Trophoblast cell (in vitro differentiated cells and primary cell): Measurements from ENCODE around the gene RPS17.

Source experiments
- DNase-seq, 2 donors: peaks; one replicate each; pipeline ENCODE4 v3.0.0-alpha.2; 2016
- H2AFZ ChIP-seq: 2 replicates; pipeline ENCODE4 v1.6.1; 2013; ENCODE audit warnings: low read length, moderate library complexity, mild to moderate bottlenecking; ENCODE audit not compliant: insufficient read depth, poor library complexity
- H2AK5ac ChIP-seq: 2 replicates; pipeline ENCODE4 v1.6.1; 2013; ENCODE audit warnings: mild to moderate bottlenecking, low read length
- H2BK120ac ChIP-seq: 2 replicates; pipeline ENCODE4 v1.6.1; 2013; ENCODE audit warnings: low read length, mild to moderate bottlenecking, moderate library complexity; ENCODE audit not compliant: insufficient read depth, poor library complexity
- H2BK12ac ChIP-seq: 2 replicates; pipeline ENCODE4 v1.6.1; 2013; ENCODE audit warnings: mild to moderate bottlenecking, low read length, moderate library complexity
- H2BK5ac ChIP-seq: 2 replicates; pipeline ENCODE4 v1.6.1; 2013; ENCODE audit warnings: low read length, low read depth, moderate library complexity, mild to moderate bottlenecking; ENCODE audit not compliant: poor library complexity
- H3K14ac ChIP-seq: 2 replicates; pipeline ENCODE4 v1.6.1; 2013; ENCODE audit warnings: mild to moderate bottlenecking, low read length
- H3K18ac ChIP-seq: 2 replicates; pipeline ENCODE4 v1.6.1; 2013; ENCODE audit warnings: mild to moderate bottlenecking, low read length
- H3K23ac ChIP-seq: 2 replicates; pipeline ENCODE4 v1.6.1; 2013; ENCODE audit warnings: low read length
- H3K27ac ChIP-seq: 2 replicates; pipeline ENCODE4 v1.5.1; 2013; ENCODE audit warnings: low read depth, mild to moderate bottlenecking, inconsistent platforms, low read length, moderate library complexity
- H3K27me3 ChIP-seq: 2 replicates; pipeline ENCODE4 v1.6.1; 2013; ENCODE audit warnings: inconsistent platforms, mild to moderate bottlenecking, low read length, moderate library complexity; ENCODE audit not compliant: insufficient read depth
- H3K36me3 ChIP-seq, 2 experiments: 1 replicate in 1 of 2; 2 replicates in 1 of 2; pipeline ENCODE4 v1.6.1; 2013; ENCODE audit warnings: low read length in 2 of 2, mild to moderate bottlenecking in 2 of 2, moderate library complexity in 1 of 2; ENCODE audit not compliant: insufficient read depth in 2 of 2, control insufficient read depth in 1 of 2
- H3K4ac ChIP-seq: 2 replicates; pipeline ENCODE4 v1.6.1; 2013; ENCODE audit warnings: low read depth, mild to moderate bottlenecking, low read length, moderate library complexity
- H3K4me1 ChIP-seq, 2 experiments: 1 replicate in 1 of 2; 2 replicates in 1 of 2; pipeline ENCODE4 v1.6.1; 2013; ENCODE audit warnings: low read length in 2 of 2, mild to moderate bottlenecking in 2 of 2, moderate library complexity in 1 of 2; ENCODE audit not compliant: insufficient read depth in 2 of 2, control insufficient read depth in 1 of 2
- H3K4me2 ChIP-seq: 2 replicates; pipeline ENCODE4 v1.6.1; 2013; ENCODE audit warnings: inconsistent platforms, mild to moderate bottlenecking, low read length, moderate library complexity
- H3K4me3 ChIP-seq: 2 replicates; pipeline ENCODE4 v1.5.1; 2013; ENCODE audit warnings: mild to moderate bottlenecking, low read depth, low read length, inconsistent platforms
- H3K79me1 ChIP-seq: one replicate; pipeline ENCODE4 v1.6.1; 2013; ENCODE audit warnings: low read length
- H3K79me2 ChIP-seq: 2 replicates; pipeline ENCODE4 v1.6.1; 2013; ENCODE audit warnings: low read length, mild to moderate bottlenecking; ENCODE audit not compliant: control insufficient read depth, insufficient read depth, poor library complexity
- H3K9ac ChIP-seq: 2 replicates; pipeline ENCODE4 v1.6.1; 2013; ENCODE audit warnings: mild to moderate bottlenecking, low read length
- H3K9me3 ChIP-seq: 2 replicates; pipeline ENCODE4 v1.6.1; 2013; ENCODE audit warnings: low read depth, mild to moderate bottlenecking, control low read depth, inconsistent platforms, low read length; ENCODE audit not compliant: insufficient read depth
- H4K12ac ChIP-seq: 2 replicates; pipeline ENCODE4 v1.6.1; 2013; ENCODE audit warnings: low read depth, mild to moderate bottlenecking, low read length, moderate library complexity
- H4K8ac ChIP-seq: 2 replicates; pipeline ENCODE4 v1.6.1; 2013; ENCODE audit warnings: low read depth, mild to moderate bottlenecking, low read length, moderate library complexity
- H4K91ac ChIP-seq: one replicate; pipeline ENCODE4 v1.6.1; 2013; ENCODE audit warnings: low read depth, mild to moderate bottlenecking, low read length, moderate library complexity
- WGBS: extraction: QIAGEN DNeasy Blood & Tissue Kit; methylation state at CpG from one replicate; pipeline ENCODE4 v1.1.7; 2013; ENCODE audit warnings: missing lambda C conversion rate; ENCODE audit not compliant: insufficient read length, insufficient coverage; ENCODE audit errors: extremely low coverage; 5-methylcytosine and 5-hydroxymethylcytosine counted together

Gene RPS17

GRCh38 chr15:82538961-82539690 is 1.1 kb downstream of the RPS17 start:
- Histone ChIP-seq H3K4me1 (peaks cover 4 to 7% of the 10 kb centered on the region in 2 experiments), H2AFZ (no peak overlapping the region), H3K4ac (peak overlapping the region; percentile 43), H2BK12ac (no peak overlapping the region), H3K27me3 (no peaks in the 10 kb centered on the region), H2BK5ac (no peak overlapping the region), H3K9me3 (peaks cover 5% of the 10 kb centered on the region), H3K79me1 (peaks cover 14% of the 10 kb centered on the region), H3K36me3 (peaks cover 23 to 36% of the 10 kb centered on the region in 2 experiments), H3K9ac (peak overlapping the region; percentile 99), H2AK5ac (no peak overlapping the region), H3K79me2 (peaks cover 15% of the 10 kb centered on the region), H3K4me3 (peak overlapping the region; percentile 89), H3K18ac (no peak overlapping the region), H4K12ac (no peak overlapping the region), H3K27ac (no peak overlapping the region), H3K14ac (no peak overlapping the region), H4K8ac (no peak overlapping the region), H3K4me2 (peak overlapping the region; percentile 72), H4K91ac (no peak overlapping the region), H2BK120ac (no peak overlapping the region), H3K23ac (no peak overlapping the region)
- DNase-seq = no peak
- no CpG with 5 or more reads among the region's 28 CpGs for WGBS

GRCh38 chr15:82537351-82537908 is 2.8 kb downstream of the RPS17 start:
- H4K8ac ChIP-seq = no peak overlapping the region
- H3K9ac ChIP-seq = no peak overlapping the region
- no peak overlapping the region for H2BK120ac ChIP-seq
- H3K18ac ChIP-seq = no peak overlapping the region
- no peak overlapping the region for H2BK5ac ChIP-seq
- peaks cover 32 to 49% of the 10 kb centered on the region in 2 experiments for H3K36me3 ChIP-seq
- no peak overlapping the region for H4K12ac ChIP-seq
- no peak overlapping the region for H2AK5ac ChIP-seq
- H3K79me1 ChIP-seq = peaks cover 14% of the 10 kb centered on the region
- peaks cover 4 to 7% of the 10 kb centered on the region in 2 experiments for H3K4me1 ChIP-seq
- H2AFZ ChIP-seq = no peak overlapping the region
- no peak overlapping the region for H2BK12ac ChIP-seq
- H3K27me3 ChIP-seq = no peaks in the 10 kb centered on the region
- no peak overlapping the region for H3K14ac ChIP-seq
- no peak overlapping the region for H3K23ac ChIP-seq
- no peak for DNase-seq
- peaks cover 15% of the 10 kb centered on the region for H3K79me2 ChIP-seq
- H3K4me2 ChIP-seq = no peak overlapping the region
- no CpG with 5 or more reads among the region's 4 CpGs for WGBS
- H3K9me3 ChIP-seq = peaks cover 5% of the 10 kb centered on the region
- H3K27ac ChIP-seq = no peak overlapping the region
- H3K4ac ChIP-seq = no peak overlapping the region
- H3K4me3 ChIP-seq = no peak overlapping the region
- no peak overlapping the region for H4K91ac ChIP-seq

- no peak overlapping the region for H3K27ac ChIP-seq
- H3K9me3 ChIP-seq = peaks cover 5% of the 10 kb centered on the region
- H2BK12ac ChIP-seq = no peak overlapping the region
- no peak overlapping the region for H3K4ac ChIP-seq
- H3K18ac ChIP-seq = no peak overlapping the region
- peaks cover 14% of the 10 kb centered on the region for H3K79me1 ChIP-seq
- no peak overlapping the region for H4K91ac ChIP-seq
- H3K36me3 ChIP-seq = peaks cover 32 to 51% of the 10 kb centered on the region in 2 experiments
- WGBS = 100% methylated on average over 1 of the region's 11 CpGs
- peak overlapping the region; percentile 14 for H3K23ac ChIP-seq
- no peak overlapping the region for H3K4me2 ChIP-seq
- no peak overlapping the region for H2BK120ac ChIP-seq
- no peak overlapping the region for H4K8ac ChIP-seq
- DNase-seq = no peak
- peaks cover 4 to 7% of the 10 kb centered on the region in 2 experiments for H3K4me1 ChIP-seq
- no peak overlapping the region for H2AFZ ChIP-seq
- no peaks in the 10 kb centered on the region for H3K27me3 ChIP-seq
- no peak overlapping the region for H3K9ac ChIP-seq
- H3K79me2 ChIP-seq = peaks cover 15% of the 10 kb centered on the region
- H3K14ac ChIP-seq = no peak overlapping the region
- H3K4me3 ChIP-seq = no peak overlapping the region
- H2AK5ac ChIP-seq = no peak overlapping the region
- no peak overlapping the region for H2BK5ac ChIP-seq
- no peak overlapping the region for H4K12ac ChIP-seq
Measured at GRCh38 chr15:82536409-82537350, 3.6 kb downstream of the RPS17 start.

- no peak overlapping the region for H2AK5ac ChIP-seq
- H2BK120ac ChIP-seq = no peak overlapping the region
- H3K27me3 ChIP-seq = no peaks in the 10 kb centered on the region
- H4K12ac ChIP-seq = no peak overlapping the region
- no peak overlapping the region for H3K27ac ChIP-seq
- H3K36me3 ChIP-seq = peaks cover 32 to 51% of the 10 kb centered on the region in 2 experiments
- H3K4ac ChIP-seq = no peak overlapping the region
- H3K4me1 ChIP-seq = peaks cover 3% of the 10 kb centered on the region in 2 experiments
- H2AFZ ChIP-seq = no peak overlapping the region
- H3K4me2 ChIP-seq = no peak overlapping the region
- peaks cover 2% of the 10 kb centered on the region for H3K9me3 ChIP-seq
- no CpG with 5 or more reads among the region's 9 CpGs for WGBS
- H3K4me3 ChIP-seq = no peak overlapping the region
- H2BK5ac ChIP-seq = no peak overlapping the region
- no peak overlapping the region for H3K18ac ChIP-seq
- no peak overlapping the region for H2BK12ac ChIP-seq
- H3K79me2 ChIP-seq = peaks cover 13% of the 10 kb centered on the region
- peak overlapping the region; percentile 14 for H3K23ac ChIP-seq
- no peak overlapping the region for H4K91ac ChIP-seq
- DNase-seq = no peak
- H3K79me1 ChIP-seq = peaks cover 10% of the 10 kb centered on the region
- no peak overlapping the region for H3K14ac ChIP-seq
- H3K9ac ChIP-seq = no peak overlapping the region
- no peak overlapping the region for H4K8ac ChIP-seq
Measured at GRCh38 chr15:82535566-82536408, 4.5 kb downstream of the RPS17 start.
